ENCODE results near the gene KNCN.

DNA sequence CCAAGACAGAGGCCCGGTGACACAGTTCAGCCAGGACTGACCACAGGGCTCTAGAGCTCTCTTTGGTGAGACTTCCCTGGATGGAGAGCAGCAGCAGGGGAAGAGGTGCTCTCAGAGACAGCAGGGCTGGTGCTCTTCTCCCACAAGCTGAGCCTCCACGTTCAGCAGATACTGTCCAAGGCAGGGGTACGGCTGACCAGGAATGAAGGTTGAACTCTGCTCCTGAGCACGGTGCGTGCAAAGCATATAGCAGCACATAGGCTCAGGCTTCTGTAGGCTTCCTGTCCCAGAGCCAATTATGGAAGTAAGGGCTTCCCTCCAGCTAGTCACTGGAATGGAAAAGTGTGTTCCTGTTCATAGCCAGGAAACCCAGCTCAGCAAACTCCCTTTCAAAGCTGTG is 37.9 kb downstream of the KNCN start:
- TF ChIP-seq EZH2 (IDR thresholded peaks at IDR 0.05) (no peak), EZH2phosphoT487 (IDR thresholded peaks at IDR 0.05) (no peak)
- TF ChIP-seq, protein P1, sequence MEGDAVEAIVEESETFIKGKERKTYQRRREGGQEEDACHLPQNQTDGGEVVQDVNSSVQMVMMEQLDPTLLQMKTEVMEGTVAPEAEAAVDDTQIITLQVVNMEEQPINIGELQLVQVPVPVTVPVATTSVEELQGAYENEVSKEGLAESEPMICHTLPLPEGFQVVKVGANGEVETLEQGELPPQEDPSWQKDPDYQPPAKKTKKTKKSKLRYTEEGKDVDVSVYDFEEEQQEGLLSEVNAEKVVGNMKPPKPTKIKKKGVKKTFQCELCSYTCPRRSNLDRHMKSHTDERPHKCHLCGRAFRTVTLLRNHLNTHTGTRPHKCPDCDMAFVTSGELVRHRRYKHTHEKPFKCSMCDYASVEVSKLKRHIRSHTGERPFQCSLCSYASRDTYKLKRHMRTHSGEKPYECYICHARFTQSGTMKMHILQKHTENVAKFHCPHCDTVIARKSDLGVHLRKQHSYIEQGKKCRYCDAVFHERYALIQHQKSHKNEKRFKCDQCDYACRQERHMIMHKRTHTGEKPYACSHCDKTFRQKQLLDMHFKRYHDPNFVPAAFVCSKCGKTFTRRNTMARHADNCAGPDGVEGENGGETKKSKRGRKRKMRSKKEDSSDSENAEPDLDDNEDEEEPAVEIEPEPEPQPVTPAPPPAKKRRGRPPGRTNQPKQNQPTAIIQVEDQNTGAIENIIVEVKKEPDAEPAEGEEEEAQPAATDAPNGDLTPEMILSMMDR (IDR thresholded peaks at IDR 0.05), result no peak
